ENCODE results near the gene DPP6.

DNA sequence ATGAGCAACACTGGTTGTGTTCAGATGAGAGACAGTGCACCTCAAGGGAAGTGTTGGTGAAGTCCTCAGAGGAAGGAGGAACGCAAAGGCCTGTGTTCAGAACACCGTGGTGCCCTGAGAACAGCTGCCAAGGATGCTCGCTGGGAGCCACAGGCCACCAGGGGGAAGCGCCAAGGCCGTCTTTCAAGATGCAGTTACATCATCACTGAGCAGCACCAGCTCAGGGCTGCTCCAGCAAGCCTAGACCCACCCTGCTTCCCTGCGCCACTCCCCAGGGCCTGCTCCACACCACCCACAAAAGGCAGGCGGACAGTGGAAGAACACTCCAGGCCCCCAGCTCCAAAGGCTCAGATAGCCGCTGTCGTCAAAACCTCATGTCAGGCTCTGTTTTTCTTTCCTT is 378.8 kb downstream of the DPP6 start:
- TF ChIP-seq CTCF (IDR thresholded peaks at IDR 0.05) (no peak), POLR2AphosphoS5 (IDR thresholded peaks at IDR 0.05; ENCODE audit: low read depth, low read length) (no peak), SIN3A (IDR thresholded peaks at IDR 0.05; ENCODE audit: borderline replicate concordance, insufficient read depth, low read depth, low read length) (no peak), TCF7L2 (IDR thresholded peaks at IDR 0.05; ENCODE audit: low read depth, low read length) (no peak)
- TF ChIP-seq, protein P1, sequence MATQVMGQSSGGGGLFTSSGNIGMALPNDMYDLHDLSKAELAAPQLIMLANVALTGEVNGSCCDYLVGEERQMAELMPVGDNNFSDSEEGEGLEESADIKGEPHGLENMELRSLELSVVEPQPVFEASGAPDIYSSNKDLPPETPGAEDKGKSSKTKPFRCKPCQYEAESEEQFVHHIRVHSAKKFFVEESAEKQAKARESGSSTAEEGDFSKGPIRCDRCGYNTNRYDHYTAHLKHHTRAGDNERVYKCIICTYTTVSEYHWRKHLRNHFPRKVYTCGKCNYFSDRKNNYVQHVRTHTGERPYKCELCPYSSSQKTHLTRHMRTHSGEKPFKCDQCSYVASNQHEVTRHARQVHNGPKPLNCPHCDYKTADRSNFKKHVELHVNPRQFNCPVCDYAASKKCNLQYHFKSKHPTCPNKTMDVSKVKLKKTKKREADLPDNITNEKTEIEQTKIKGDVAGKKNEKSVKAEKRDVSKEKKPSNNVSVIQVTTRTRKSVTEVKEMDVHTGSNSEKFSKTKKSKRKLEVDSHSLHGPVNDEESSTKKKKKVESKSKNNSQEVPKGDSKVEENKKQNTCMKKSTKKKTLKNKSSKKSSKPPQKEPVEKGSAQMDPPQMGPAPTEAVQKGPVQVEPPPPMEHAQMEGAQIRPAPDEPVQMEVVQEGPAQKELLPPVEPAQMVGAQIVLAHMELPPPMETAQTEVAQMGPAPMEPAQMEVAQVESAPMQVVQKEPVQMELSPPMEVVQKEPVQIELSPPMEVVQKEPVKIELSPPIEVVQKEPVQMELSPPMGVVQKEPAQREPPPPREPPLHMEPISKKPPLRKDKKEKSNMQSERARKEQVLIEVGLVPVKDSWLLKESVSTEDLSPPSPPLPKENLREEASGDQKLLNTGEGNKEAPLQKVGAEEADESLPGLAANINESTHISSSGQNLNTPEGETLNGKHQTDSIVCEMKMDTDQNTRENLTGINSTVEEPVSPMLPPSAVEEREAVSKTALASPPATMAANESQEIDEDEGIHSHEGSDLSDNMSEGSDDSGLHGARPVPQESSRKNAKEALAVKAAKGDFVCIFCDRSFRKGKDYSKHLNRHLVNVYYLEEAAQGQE (IDR thresholded peaks at IDR 0.05; ENCODE audit: insufficient read depth in 1 of 2, low read depth in 2 of 2, low read length in 1 of 2) = no peak

Data from Panc1 (cell line).